Loucy (cell line): ENCODE measurements around the gene ELP2.

Experiments
- H2AFZ ChIP-seq: fragments of 200-600 bp; sonication (generic); 2 replicates; pipeline ENCODE4 v1.6.0; 2016; ENCODE audit warnings: antibody characterized with exemption, mild to moderate bottlenecking, low read length, moderate library complexity
- H3F3A ChIP-seq: fragments of 200-600 bp; 2 replicates; pipeline ENCODE4 v1.6.0; 2016; ENCODE audit warnings: antibody characterized with exemption, low read depth, mild to moderate bottlenecking
- H3K27me3 ChIP-seq: fragments of 200-600 bp; sonication (generic); 2 replicates; pipeline ENCODE4 v1.6.1; 2014; ENCODE audit warnings: low read length, mild to moderate bottlenecking; ENCODE audit not compliant: insufficient read depth, poor library complexity, severe bottlenecking
- H3K36me3 ChIP-seq: fragments of 200-600 bp; sonication (generic); 2 replicates; pipeline ENCODE4 v1.6.1; 2016; ENCODE audit warnings: low read length; ENCODE audit not compliant: insufficient read depth
- H3K4me1 ChIP-seq: fragments of 200-600 bp; sonication (generic); 2 replicates; pipeline ENCODE4 v1.5.1; 2014; ENCODE audit warnings: low read length, mild to moderate bottlenecking; ENCODE audit not compliant: insufficient read depth, poor library complexity, severe bottlenecking
- H3K4me2 ChIP-seq: fragments of 200-600 bp; sonication (generic); 2 replicates; pipeline ENCODE4 v1.6.0; 2014; ENCODE audit warnings: antibody characterized with exemption, low read length, low read depth, mild to moderate bottlenecking; ENCODE audit not compliant: poor library complexity, severe bottlenecking
- H3K4me3 ChIP-seq: fragments of 200-600 bp; sonication (generic); 2 replicates; pipeline ENCODE4 v1.5.1; 2014; ENCODE audit warnings: low read length, mild to moderate bottlenecking, mixed read lengths; ENCODE audit not compliant: poor library complexity, severe bottlenecking
- H3K79me2 ChIP-seq: fragments of 200-600 bp; sonication (generic); 2 replicates; pipeline ENCODE4 v1.6.1; 2014; ENCODE audit warnings: low read length; ENCODE audit not compliant: insufficient read depth
- H3K9ac ChIP-seq: fragments of 200-600 bp; sonication (generic); 2 replicates; pipeline ENCODE4 v1.6.0; 2014; ENCODE audit warnings: mild to moderate bottlenecking, low read depth, low read length, moderate library complexity; ENCODE audit not compliant: poor library complexity, severe bottlenecking
- H3K9me2 ChIP-seq: fragments of 200-600 bp; sonication (generic); replicated peaks from 2 replicates; pipeline ENCODE4 v1.6.1; 2016; ENCODE audit warnings: low read depth, low read length, mixed read lengths
- H3K9me3 ChIP-seq: fragments of 200-600 bp; sonication (generic); 2 replicates; pipeline ENCODE4 v1.6.1; 2014; ENCODE audit warnings: mild to moderate bottlenecking, antibody characterized with exemption, low read length, low read depth; ENCODE audit not compliant: insufficient read depth
- H4K20me1 ChIP-seq: fragments of 200-600 bp; sonication (generic); 2 replicates; pipeline ENCODE4 v1.6.0; 2014; ENCODE audit warnings: antibody characterized with exemption, low read length, mild to moderate bottlenecking; ENCODE audit not compliant: insufficient read depth, poor library complexity, severe bottlenecking
- CTCF ChIP-seq: fragments of 200-600 bp; sonication (generic); conservative IDR thresholded peaks from 2 replicates; pipeline ENCODE4 v1.5.1; 2014; ENCODE audit warnings: mild to moderate bottlenecking, antibody characterized with exemption, low read length
- EZH2phosphoT487 ChIP-seq: fragments of 200-600 bp; IDR thresholded peaks from 2 replicates; pipeline ENCODE4 v1.6.1; 2018; ENCODE audit warnings: antibody characterized with exemption, mild to moderate bottlenecking, moderate library complexity, borderline replicate concordance

Gene ELP2

GRCh38 chr18:36181898-36182506, 52.3 kb downstream of the ELP2 start:
- H3K9me2 ChIP-seq, result no peaks in the 10 kb centered on the region
- H3K4me2 ChIP-seq, result no peak overlapping the region
- no peak overlapping the region for H2AFZ ChIP-seq
- no peaks in the 10 kb centered on the region for H3K79me2 ChIP-seq
- no peaks in the 10 kb centered on the region for H3K27me3 ChIP-seq
- H3K4me3 ChIP-seq, result no peak overlapping the region
- H3F3A ChIP-seq, result no peaks in the 10 kb centered on the region
- no peaks in the 10 kb centered on the region for H3K4me1 ChIP-seq
- H3K9me3 ChIP-seq, result no peaks in the 10 kb centered on the region
- H3K36me3 ChIP-seq, result peaks cover 3% of the 10 kb centered on the region; the same call in 1 of the 2 replicates
- TF ChIP-seq CTCF (no peak), EZH2phosphoT487 (no peak)
- no peaks in the 10 kb centered on the region for H4K20me1 ChIP-seq
- H3K9ac ChIP-seq, result no peak overlapping the region

- Histone ChIP-seq H3K79me2 (no peaks in the 10 kb centered on the region), H3K4me2 (no peak overlapping the region), H3K9me3 (no peaks in the 10 kb centered on the region), H3K9me2 (no peaks in the 10 kb centered on the region), H4K20me1 (no peaks in the 10 kb centered on the region), H3K36me3 (no peaks in the 10 kb centered on the region), H3K27me3 (no peaks in the 10 kb centered on the region), H3F3A (no peaks in the 10 kb centered on the region), H3K4me3 (no peak overlapping the region), H2AFZ (no peak overlapping the region), H3K9ac (no peak overlapping the region), H3K4me1 (no peaks in the 10 kb centered on the region)
- TF ChIP-seq CTCF (no peak), EZH2phosphoT487 (no peak)
Measured at GRCh38 chr18:36183033-36183432, 53.3 kb downstream of the ELP2 start.

- no peaks in the 10 kb centered on the region for H3K27me3 ChIP-seq
- no peak overlapping the region for H2AFZ ChIP-seq
Measured at GRCh38 chr18:36183987-36184386, 54.3 kb downstream of the ELP2 start.

More at GRCh38 chr18:36183987-36184386, 54.3 kb downstream of the ELP2 start:
- Histone ChIP-seq H4K20me1 (no peaks in the 10 kb centered on the region), H3K4me1 (no peaks in the 10 kb centered on the region), H3K9ac (no peak overlapping the region), H3K4me2 (no peak overlapping the region), H3K79me2 (no peaks in the 10 kb centered on the region), H3F3A (no peaks in the 10 kb centered on the region), H3K4me3 (no peak overlapping the region), H3K9me3 (no peaks in the 10 kb centered on the region), H3K36me3 (no peaks in the 10 kb centered on the region), H3K9me2 (no peaks in the 10 kb centered on the region)
- TF ChIP-seq CTCF, result no peak
- TF ChIP-seq EZH2phosphoT487, result no peak
